Stimulated activated CD4-positive, alpha-beta T cell treated with anti-CD3 and anti-CD28 coated beads, Interleukin-1b, Interleukin-23, amount 100 ng/mL, for 48 hours (primary cell): ENCODE measurements around the gene VEPH1.

ENCODE experiments used
- DNase-seq: peaks from one replicate; pipeline ENCODE4 v3.0.0-alpha.2; 2020

The VEPH1 gene

DNA sequence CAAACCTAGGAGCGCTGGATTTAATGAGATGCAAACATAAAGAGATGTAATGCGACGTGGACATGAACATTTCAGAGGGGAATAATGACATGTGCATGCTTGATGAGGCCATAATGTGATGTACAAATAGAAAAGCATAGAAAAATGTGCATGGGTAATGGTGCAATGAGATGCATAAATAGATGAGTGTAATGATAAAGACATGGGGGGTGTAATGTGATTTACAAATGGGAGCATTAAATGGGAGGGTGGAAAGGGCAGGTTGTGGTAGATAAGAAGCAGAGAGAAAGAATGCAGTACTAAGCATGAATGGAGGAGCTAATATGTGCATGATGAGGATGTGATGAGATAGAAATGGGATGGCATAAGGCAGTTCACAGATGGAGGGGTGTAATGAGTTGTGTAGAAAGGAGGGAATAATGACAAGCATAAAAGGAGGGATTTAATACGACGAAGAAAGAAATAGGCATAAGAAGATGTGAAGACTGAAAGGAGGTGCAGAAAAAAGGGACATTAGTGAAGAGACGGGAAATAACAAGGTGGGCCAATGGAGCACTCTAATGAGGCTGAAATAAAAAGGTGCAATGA, 205.8 kb downstream of the VEPH1 start:
- DNase-seq, result no peak

DNA sequence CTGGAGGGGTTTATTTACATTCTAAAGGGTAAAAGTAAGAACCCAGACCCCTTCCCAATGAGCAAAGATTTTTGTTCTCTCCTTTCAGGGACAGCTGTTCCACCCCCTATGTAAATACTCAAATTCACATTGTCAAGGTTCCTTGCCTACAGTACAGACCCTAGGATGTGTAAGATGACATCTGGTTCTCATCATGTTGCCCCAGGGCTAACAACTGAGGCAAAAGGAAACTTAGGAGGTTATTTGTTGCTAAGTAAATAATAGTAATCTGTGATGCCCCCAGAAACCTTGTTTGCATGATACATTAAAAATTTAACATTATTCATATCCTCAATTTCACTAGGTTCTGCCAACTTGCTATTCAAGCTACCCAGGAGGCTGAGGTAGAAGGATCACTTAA, 208.3 kb downstream of the VEPH1 start:
- DNase-seq, result no peak

DNA sequence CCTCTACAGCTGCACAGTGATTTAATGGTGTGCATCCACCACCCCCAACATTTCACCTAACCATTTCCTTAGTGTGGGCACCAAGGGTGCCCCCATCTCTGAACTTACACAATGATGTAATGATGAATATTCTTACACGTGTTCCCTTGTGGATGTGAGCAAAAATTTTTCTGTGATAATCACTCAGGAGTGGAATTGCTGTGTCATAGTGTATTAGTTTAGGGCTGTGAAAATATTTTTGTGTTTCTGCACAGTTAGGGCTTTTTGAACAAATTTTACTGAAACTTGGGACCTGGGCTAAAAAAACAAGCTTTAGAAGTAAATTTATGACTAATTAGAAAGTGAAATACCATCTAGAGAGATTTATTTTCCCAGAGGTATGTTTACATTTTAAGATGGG, 208.7 kb downstream of the VEPH1 start:
- no peak for DNase-seq

DNA sequence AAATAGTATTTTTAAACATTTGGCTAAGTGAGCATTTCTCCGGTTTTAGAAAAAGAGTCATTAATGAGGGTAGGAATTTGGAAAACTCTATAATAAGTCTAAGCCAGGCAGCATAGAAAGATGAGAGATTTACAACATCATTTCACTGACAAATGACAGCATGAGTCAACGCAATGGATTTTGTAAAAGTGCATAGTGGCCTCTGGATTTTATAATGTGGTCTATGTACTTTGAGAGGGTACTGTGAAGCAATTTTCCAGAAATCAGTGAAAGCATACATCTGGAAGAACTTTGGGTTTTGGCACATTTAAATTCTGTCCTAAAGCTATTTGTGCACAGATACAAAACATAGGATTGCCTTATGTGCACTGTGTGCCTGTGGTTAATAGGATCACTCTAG, 212.4 kb downstream of the VEPH1 start:
- DNase-seq, result no peak

DNA sequence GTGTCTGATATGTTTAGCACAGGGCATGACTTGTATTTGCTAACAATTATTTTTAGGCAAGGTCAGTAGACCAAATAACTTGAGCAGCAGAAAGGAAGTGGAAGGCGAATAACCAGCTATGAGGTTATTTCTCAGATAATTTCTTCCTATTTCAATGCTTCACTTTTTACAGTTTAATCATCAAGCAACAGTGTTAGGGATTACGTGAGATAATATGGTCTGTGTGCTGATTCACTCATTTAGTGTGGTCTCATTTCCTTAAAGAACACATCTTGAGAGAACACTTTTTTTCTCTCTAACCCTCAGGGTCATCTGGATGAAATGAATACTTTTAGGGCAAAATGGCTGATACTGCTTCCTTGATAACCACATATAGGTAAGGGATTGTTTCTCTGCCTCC, 217.2 kb downstream of the VEPH1 start:
- DNase-seq, result no peak

DNA sequence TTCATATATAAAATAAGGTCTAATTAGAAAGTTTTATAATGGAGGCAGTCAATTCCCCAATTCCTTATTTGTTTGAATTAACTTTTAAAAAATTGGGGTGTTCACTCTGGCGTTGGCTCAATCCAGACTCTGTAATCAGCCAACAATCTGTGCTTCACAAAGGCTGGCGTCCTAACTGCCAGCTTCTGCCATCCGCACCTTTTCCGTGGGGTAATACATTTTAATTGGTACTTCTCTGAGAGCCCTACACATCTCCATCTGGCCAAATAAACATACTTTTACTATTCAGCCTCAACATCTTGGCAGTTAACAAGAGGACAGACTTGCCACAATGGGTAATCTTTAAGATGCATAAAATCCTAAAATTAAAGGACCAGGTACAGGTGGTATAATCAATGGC, 218.1 kb downstream of the VEPH1 start:
- no peak for DNase-seq

DNA sequence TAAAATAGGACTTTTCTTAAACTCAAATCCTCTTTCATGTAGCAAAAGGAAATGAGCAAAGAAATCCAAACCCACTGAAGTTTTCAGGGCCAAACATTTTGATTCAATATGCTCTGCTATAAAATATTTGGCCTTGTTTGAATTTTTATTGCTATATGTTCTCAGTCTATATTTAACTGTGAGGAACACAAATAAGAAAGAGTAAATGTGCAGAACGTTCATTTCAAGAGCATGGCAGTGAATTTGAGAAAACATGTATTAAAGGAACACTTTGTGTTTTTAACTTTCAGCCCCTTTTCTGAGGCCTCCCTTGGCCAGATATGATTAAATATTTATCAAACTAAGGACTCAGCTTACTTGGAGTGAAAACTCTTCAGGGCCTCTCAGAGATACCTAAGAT, 218.5 kb downstream of the VEPH1 start:
- DNase-seq, result no peak

DNA sequence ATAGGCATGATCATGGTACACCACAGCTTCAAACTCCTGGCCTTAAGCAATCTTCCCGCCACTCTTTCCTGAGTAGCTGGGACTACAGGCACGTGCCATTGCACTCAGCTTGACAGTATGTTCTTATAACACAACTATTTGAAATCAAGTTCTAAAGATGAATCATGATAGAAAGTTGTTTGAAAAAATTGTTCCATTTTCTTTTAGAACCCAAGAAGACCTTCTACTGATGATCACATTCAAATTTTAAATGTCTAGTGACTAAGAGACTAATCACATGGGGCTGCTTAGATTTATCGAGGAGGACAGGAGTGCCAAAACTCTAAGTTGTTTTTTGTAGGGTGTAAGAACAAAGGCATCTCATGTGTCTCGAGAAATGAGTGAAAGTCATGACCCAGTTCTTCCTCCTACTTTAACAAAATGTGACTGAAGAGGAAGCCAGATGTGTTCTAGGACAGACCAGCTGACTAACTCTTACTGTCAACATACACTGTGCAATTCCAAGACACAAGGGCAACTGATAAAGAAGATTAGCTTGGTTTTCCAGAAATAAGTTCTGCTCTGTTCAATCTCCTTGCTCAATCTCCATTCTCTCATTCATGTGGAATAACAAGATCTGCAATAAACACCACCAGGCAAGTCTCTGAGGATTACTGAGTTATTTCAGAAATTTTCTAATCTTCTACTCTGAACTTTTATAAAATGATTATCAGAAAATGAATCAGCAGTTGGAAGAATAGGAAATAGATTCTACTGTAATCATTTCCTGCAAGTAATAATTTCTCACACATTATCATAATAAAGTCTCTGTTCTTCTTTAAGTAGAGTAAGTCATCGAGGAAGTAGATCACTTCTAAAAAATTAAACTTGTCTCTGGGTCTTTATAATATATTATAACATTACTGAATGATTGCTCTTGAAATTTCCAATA, 220.7 kb downstream of the VEPH1 start:
- no peak for DNase-seq

DNA sequence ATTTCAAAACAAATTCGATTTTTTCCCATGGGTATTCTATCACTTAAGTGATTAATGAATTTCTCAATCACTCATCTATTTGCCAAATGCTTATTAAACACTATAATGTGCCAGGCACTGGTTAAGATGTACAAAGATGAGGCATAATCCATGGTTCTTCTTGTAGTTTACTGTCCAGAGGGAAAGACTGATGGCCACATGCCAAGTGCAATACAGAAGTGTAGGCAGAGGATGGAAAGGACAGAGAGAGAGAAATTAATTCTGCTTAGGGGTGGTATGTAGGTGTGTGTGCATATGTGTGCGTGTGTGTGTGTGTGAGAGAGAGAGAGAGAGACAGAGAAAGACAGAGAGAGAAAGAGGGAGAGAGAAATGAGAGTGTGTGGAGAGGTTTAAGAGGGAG, 222.4 kb downstream of the VEPH1 start:
- DNase-seq, result no peak

DNA sequence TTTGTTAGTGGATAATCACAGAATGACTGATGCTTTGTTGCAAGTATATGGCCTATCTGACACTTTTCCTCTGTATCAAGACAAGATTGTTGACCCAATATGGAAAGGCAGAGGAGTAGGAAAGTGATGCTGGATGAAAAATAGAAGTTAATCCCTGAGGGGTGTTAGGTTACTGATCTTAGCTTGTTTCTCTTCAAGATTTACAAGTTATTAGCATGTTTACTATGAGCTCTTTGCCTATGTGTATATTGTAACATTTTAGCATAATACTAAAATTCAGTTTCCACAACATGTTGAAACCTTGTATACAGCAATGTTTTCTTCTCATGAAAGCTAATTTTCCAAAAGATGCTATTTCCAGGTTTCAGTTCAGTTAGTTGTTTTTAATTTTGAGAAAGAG, 222.9 kb downstream of the VEPH1 start:
- no peak for DNase-seq

DNA sequence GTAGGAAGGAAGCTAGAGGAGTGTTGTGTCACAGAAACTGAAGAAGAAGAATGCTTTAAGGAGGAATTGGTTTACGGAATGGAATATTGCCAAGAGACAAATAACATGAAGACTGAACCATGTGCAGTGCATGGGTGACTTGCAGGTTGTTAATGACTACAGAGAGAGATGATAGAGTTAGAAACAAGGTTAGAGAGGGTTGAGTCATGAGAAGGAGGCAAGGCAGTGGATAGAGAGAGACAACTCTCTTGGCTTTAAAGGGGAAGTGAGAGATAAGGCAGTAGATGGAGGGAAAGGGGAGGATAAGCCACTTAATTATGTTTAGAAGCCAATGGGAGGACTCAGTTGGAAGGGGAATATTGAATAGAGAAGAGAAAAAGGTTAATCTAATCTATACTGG, 224.0 kb downstream of the VEPH1 start:
- DNase-seq, result no peak

DNA sequence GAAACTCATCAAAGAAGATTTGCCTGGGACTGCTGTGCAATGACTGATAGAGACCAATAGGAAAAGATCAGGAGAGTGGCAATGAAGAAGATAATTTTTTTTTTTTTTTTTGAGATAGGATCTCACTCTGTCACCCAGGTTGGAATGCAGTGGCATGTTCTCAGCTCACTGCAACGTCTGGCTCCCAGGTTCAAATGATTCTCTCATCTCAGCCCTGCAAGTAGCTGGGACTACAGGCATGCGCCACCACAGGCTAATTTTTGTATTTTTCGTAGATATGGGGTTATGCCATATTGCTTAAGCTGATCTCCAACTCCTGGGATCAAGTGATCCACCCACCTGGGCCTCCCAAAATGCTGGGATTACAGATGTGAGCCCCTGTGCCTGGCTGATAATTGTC, 226.4 kb downstream of the VEPH1 start:
- DNase-seq, result no peak

DNA sequence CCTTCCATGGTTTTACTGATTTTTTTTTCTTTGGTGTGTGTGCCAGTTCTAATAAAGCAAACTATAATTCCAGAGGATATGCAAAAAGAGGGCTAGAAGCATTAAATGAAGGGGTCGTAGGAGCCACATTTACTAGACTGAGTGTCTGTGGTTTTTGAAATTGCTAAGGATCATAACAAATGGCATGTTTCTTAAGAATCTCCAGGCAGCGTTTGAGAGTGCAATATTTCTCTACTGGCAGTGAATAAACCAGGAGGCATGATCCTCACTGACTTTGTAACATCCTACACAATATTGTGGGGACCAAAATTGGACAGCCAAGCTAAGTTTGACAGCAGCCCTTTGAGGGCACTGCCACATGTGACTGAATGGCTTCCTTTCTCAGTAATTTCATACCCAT, 227.4 kb downstream of the VEPH1 start:
- DNase-seq, result no peak

DNA sequence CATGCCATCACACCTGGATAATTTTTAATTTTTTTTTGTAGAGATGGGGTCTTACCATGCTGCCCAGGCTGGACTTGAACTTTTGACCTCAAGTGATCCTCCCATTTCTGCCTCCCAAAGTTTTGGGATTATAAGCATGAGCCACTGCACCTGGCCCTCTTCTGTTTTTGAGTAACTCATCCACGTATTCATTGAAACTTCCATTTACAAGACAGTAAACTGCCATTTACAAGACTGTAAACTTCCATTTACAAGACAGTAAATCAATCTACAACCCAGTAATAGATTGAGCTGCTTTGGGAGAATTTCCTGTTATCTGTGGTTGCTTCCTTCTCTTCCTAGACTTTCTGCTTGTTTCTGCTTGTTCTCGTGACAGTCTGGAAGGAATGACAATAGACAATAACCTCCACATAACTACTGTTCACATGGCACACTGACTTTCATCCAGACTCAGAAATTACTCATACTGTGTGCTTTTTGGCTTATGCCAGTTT, 228.5 kb downstream of the VEPH1 start:
- no peak for DNase-seq

DNA sequence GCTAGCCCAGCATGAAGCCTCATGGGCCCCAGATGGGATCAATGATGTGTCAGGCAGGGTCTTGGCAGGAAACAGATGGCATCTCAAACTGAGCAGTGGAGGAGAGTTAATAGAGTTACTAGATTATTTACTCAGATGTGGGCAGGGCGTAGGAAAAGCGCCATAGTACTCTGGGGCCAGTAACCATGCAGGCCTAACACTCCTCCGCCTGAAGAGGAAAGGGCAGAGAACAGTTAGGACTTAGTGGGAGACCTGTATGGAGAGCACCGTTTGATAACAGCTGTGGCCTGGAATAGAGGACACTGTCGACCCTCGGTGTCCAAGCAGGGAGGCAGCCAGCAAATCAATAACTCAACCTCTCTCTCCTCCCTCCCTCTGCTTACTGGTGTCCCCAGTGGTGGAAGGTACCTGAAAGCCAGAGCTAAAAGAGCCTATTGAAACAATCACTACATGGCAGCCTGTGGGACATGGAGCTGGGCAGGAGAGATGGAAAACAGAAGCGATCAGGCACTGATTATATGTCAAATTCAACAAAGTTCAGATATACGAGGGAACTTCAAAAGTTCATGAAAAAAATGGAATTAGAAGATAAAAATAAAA, 231.8 kb downstream of the VEPH1 start:
- DNase-seq, result no peak

DNA sequence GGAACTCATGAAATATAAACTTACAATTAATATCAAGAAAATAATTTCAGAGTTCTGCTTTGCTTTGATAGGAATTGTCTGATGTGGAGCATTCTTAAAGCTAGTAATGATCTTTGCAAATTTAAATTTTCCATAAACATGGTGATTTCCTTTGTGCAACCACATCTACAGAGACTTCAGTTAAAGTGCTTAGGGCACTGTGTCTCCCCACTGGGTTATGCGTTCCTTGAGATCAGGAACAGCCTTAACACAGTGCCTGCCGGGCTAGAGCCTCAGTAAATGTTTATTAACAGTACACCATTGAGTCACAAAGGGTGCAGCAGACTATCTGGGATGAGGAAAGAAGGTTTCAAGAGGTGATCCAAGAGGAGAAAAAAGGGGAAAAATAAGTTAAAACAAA, 235.2 kb downstream of the VEPH1 start:
- DNase-seq, result no peak

DNA sequence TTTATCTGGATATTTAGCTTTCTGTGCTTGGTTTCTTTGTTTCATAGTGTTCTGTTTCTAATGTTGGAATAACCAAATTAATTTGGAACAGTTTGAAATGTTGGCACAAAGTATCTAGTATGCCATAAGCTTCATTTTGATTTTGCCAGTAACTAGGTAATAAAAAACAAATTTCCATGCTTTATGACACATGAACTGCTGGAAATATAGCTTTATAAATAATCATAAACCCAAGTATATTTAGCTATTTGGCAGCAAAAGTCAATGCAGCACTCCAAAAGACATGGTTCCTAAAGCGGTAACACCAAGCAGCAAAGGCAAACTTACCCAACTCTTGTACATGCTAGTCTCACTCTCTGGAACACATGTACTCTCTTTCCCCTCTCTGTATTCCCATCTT, 237.3 kb downstream of the VEPH1 start:
- no peak for DNase-seq

DNA sequence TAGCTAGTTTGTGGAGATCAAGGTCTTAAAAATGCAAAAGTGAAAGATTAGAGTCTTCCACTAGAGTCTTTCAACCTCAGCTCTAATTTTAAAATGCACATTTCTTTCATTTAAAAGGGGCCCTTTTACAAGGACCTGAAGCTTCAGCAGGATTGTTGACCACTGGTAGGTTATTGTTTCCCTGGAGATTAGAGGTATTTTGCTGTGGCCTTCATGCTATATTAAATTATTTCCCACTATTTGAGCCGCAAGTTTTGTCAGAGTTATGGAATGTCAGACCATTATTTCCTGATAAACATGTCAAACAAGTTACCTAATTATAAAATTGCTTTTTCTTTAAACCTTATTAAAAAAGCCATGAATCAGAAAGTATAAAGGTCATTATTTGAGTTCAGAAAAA, 240.2 kb downstream of the VEPH1 start:
- DNase-seq, result no peak

DNA sequence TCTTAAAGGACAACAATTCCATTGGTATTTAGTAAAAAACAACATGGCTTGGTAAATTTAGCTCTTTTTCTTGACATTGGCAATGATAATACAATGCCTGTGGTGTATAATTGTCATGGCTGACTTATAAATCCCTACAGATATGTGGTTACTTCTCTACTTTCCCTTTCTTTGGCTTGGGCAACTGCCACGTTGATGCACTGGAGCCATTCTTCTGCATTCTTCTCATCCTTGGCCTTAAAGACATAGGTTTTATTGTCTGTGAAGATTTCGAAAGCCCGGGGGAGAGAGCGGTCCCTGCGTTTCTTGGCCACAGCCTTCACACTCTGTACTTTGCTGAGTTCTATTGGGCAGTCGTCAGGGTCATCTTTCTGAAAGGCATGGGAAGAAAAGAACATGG, 242.2 kb downstream of the VEPH1 start:
- DNase-seq, result no peak

DNA sequence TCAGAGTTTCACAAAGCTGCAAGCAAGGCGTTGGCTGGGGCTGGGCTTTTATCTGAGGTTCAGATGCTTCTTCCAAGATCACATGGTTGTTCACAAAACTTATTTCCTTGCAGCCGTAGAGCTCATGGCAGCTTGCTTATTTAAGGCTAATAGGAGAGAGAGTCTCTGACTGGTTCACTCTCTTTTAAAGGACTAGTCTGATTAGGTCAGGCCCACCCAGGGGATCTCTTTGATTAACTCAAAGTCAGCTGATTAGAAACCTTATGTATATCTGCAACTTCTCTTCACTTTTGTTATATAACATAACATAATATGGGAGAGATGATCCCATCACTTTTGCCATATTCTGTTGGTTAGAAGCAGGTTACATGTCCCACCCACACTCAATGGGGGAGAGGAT, 243.4 kb downstream of the VEPH1 start:
- no peak for DNase-seq

DNA sequence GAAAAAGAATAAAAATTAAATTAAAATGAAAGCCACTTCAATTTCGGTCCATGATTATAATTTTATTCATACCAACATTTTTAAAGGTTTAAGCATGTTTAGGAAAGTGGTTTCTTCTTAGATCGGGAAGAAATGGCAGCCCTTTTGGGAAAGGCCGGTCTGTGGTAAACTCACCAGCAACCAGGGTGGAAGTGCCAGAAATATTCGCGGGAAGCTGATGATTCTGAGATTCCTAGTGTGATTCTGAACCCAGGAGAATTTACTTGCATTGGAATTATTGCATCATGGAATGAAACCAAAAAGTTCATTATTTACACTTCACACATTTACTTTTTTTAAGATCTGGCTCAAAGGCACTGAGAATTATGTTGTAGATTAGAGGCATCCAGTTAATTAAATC, 246.1 kb downstream of the VEPH1 start:
- DNase-seq, result no peak

DNA sequence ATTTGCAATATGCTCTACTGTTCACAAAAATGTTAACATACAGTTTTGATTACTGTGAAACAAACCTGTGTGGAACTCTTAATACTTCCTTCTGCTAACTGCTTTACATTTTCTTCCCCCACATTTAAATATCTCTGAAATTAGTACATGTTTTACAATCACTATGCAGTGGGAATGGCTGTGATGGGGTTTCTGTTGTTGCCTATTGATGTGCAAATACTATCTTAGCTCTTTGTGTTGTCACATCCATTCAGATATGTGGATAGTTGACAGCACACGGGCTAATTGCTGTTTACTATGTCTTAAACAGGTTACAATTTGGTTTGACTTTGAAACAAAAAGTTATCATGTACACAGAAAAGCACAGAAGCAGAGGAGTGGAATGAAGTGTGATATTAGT, 247.4 kb downstream of the VEPH1 start:
- no peak for DNase-seq

DNA sequence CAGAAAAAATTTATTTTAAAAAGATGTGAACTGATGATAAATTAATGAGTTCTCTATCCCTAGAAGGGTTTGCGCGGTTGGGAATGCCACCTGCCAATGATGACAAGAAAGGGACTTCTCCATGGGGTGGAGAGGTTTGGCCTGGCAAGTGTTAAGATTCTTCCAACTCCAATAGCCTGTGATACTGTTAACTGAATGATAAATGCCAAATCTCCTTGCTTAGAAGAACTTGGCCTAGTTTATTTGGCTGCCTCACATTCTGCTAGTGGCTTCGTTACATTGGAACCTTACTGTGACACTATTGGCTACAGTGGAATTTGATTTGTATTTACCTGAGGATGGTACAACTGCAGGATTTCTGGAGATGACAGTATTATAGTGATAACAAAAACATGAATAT, 251.5 kb downstream of the VEPH1 start:
- no peak for DNase-seq

DNA sequence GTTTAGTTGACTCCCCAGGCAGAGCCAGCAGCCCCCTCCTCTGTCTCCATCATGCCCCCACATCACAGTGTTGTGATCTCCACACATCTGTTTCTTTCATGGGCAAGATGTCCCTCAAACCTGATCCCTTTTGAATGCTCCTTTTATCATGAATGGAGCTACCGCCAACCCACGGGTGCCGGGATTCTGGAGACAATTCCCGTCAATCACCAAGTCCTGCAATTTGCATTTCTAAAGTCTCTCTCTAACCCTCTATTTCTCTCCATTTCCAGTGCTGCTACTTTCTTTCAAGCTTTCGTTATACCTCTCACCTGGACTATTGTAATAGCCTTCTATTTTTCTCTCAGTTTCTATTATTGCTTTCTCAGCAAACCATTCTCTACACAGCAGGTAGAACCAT, 253.6 kb downstream of the VEPH1 start:
- no peak for DNase-seq
